ENCODE data around the gene AQP1. TPM values are rescaled to one million over a fixed set of nuclear protein-coding genes. Genes with fewer than 3 reads are reported as not detected.

Gene AQP1
- total RNA-seq, 2 experiments from 2014 or later, result not detected

DNA sequence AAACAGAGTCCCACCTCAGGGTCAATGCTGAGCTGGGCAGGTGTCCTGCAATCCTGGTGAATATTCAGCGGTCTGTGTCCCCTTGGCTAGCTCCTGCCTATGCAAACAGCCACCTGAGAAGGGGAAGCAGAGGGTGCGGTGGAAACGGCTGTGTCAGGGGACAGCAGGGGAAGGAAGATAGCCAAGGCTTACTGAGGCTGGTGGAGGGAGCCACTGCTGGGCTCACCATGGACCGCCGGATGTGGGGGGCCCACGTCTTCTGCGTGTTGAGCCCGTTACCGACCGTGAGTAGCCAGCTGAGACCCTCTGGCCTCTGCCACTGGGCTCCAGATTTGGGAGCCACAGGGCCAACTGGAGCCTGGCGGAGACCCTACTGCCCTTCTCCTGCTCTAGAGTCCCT, 52.2 kb downstream of the AQP1 start, which contains the start of gene GHRHR:
GHRHR (plus strand) TSS at position 112 of the 400 bp plus-strand sequence; CDS start at position 228, 116 bp downstream.
- ChIA-PET CTCF (ENCODE audit: unreplicated experiment) (interaction anchor here (1.3 kb wide), 1 partner anchor 10 kb away, joined by 3 read pairs; no protein-coding TSS in a partner anchor), POLR2A (no interaction called here)
- Histone ChIP-seq H3K9me2 (ENCODE audit: insufficient read depth, low read length) (no peaks in the 10 kb centered on the region), H3K4me2 (ENCODE audit: low read length) (no peak within 1 kb of the TSS), H3K79me2 (ENCODE audit: insufficient read depth, low read depth, low read length) (no peaks in the 10 kb centered on the region), H3K9me3 (ENCODE audit: low read length) (no peaks in the 10 kb centered on the region), H2AFZ (ENCODE audit: low read length) (no peak within 1 kb of the TSS), H3K4me1 (ENCODE audit: insufficient read depth, low read length, poor library complexity, severe bottlenecking) (peaks cover 9% of the 10 kb centered on the region), H4K20me1 (ENCODE audit: insufficient read depth, low read length) (no peaks in the 10 kb centered on the region), H3K36me3 (ENCODE audit: insufficient read depth, low read length) (no peaks in the 10 kb centered on the region), H3K4me3 (ENCODE audit: low read depth, low read length, poor library complexity, severe bottlenecking) (no peak within 1 kb of the TSS), H3K27ac (ENCODE audit: low read depth, low read length, poor library complexity, severe bottlenecking) (no peak within 1 kb of the TSS)
- BruUV-seq (replicated peaks), result no TSS peak
- intact Hi-C loops (cut with micrococcal nuclease; ENCODE audit: unreplicated experiment), result no loop called here
- TF ChIP-seq, protein P1, sequence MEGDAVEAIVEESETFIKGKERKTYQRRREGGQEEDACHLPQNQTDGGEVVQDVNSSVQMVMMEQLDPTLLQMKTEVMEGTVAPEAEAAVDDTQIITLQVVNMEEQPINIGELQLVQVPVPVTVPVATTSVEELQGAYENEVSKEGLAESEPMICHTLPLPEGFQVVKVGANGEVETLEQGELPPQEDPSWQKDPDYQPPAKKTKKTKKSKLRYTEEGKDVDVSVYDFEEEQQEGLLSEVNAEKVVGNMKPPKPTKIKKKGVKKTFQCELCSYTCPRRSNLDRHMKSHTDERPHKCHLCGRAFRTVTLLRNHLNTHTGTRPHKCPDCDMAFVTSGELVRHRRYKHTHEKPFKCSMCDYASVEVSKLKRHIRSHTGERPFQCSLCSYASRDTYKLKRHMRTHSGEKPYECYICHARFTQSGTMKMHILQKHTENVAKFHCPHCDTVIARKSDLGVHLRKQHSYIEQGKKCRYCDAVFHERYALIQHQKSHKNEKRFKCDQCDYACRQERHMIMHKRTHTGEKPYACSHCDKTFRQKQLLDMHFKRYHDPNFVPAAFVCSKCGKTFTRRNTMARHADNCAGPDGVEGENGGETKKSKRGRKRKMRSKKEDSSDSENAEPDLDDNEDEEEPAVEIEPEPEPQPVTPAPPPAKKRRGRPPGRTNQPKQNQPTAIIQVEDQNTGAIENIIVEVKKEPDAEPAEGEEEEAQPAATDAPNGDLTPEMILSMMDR (conservative IDR thresholded peaks at IDR 0.05; ENCODE audit: low read length), result no peak
- no peak for TF ChIP-seq EZH2phosphoT487 (IDR thresholded peaks at IDR 0.05; ENCODE audit: borderline replicate concordance, low read depth, low read length)
- no peak for DNase-seq (ENCODE audit: low spot score)

DNA sequence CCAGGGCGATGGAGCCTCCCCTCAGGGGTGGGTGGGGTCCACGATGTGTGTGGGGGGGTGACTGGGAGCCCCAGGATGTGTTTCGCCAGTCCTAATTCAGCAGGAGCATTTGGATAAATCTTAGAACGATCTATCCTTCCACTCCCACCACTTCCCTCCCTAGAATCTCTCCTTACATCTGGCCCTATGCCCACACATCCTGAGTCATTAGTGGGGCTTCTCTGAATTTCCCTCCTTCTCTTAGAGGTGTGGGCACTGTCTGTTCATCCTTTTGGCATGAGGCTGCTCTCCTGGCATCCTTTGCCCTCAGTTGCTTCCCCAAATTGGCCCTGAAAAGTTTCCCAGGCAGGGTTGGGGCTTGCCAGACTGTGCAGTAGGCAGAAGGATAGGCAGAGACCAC, 53.7 kb downstream of the AQP1 start:
- intact Hi-C loops (cut with micrococcal nuclease; ENCODE audit: unreplicated experiment), result no loop called here
- H3K9me3 ChIP-seq (ENCODE audit: low read length), result no peaks in the 10 kb centered on the region
- H4K20me1 ChIP-seq (ENCODE audit: insufficient read depth, low read length), result no peaks in the 10 kb centered on the region
- no peaks in the 10 kb centered on the region for H3K36me3 ChIP-seq (ENCODE audit: insufficient read depth, low read length)
- no peak overlapping the region for H3K4me3 ChIP-seq (ENCODE audit: low read depth, low read length, poor library complexity, severe bottlenecking)
- no peaks in the 10 kb centered on the region for H3K9me2 ChIP-seq (ENCODE audit: insufficient read depth, low read length)
- no TSS peak for BruUV-seq (replicated peaks)
- no peak overlapping the region for H3K27ac ChIP-seq (ENCODE audit: low read depth, low read length, poor library complexity, severe bottlenecking)
- H3K79me2 ChIP-seq (ENCODE audit: insufficient read depth, low read depth, low read length), result no peaks in the 10 kb centered on the region
- no peak overlapping the region for H3K4me2 ChIP-seq (ENCODE audit: low read length)
- CTCF ChIA-PET (ENCODE audit: unreplicated experiment), result no interaction called here
- no peak for DNase-seq (ENCODE audit: low spot score)
- H3K4me1 ChIP-seq (ENCODE audit: insufficient read depth, low read length, poor library complexity, severe bottlenecking), result peaks cover 18% of the 10 kb centered on the region
- POLR2A ChIA-PET, result no interaction called here
- no peak overlapping the region for H2AFZ ChIP-seq (ENCODE audit: low read length)
- TF ChIP-seq, protein P1 (conservative IDR thresholded peaks at IDR 0.05; ENCODE audit: low read length), result no peak
- TF ChIP-seq EZH2phosphoT487 (IDR thresholded peaks at IDR 0.05; ENCODE audit: borderline replicate concordance, low read depth, low read length), result no peak

DNA sequence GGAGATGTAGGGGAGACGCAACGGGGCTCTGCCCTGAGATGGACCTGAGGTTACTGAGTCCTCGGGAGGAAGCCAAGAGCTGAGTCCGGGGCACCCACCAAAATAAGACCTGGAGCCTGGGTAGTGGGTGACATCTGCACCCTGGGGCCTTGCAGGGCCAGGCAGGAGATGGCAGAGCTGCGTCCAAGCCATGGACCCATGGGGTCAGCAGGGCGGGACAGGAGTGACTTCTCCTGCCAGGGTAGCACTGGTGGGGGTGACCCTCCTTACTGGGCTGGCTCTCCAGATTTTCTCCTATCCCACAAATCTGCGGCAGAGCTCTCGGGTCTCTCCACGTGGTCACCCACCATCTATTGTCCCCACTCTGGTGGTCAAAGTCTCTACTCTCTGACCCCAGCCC, 54.2 kb downstream of the AQP1 start:
- Histone ChIP-seq H3K36me3 (ENCODE audit: insufficient read depth, low read length) (no peaks in the 10 kb centered on the region), H2AFZ (ENCODE audit: low read length) (no peak overlapping the region), H3K4me1 (ENCODE audit: insufficient read depth, low read length, poor library complexity, severe bottlenecking) (peaks cover 23% of the 10 kb centered on the region), H3K9me3 (ENCODE audit: low read length) (no peaks in the 10 kb centered on the region), H3K27ac (ENCODE audit: low read depth, low read length, poor library complexity, severe bottlenecking) (no peak overlapping the region), H3K9me2 (ENCODE audit: insufficient read depth, low read length) (no peaks in the 10 kb centered on the region), H4K20me1 (ENCODE audit: insufficient read depth, low read length) (no peaks in the 10 kb centered on the region), H3K4me3 (ENCODE audit: low read depth, low read length, poor library complexity, severe bottlenecking) (no peak overlapping the region), H3K79me2 (ENCODE audit: insufficient read depth, low read depth, low read length) (no peaks in the 10 kb centered on the region), H3K4me2 (ENCODE audit: low read length) (no peak overlapping the region)
- DNase-seq (ENCODE audit: low spot score), result no peak
- intact Hi-C loops (cut with micrococcal nuclease; ENCODE audit: unreplicated experiment), result no loop called here
- ChIA-PET CTCF (ENCODE audit: unreplicated experiment) (no interaction called here), POLR2A (interaction anchor here (0.6 to 0.8 kb wide), 3 partner anchors 26 to 1152 kb away, joined by 3 to 4 read pairs (median 3); no protein-coding TSS in a partner anchor)
- no peak for TF ChIP-seq EZH2phosphoT487 (IDR thresholded peaks at IDR 0.05; ENCODE audit: borderline replicate concordance, low read depth, low read length)
- TF ChIP-seq, protein P1 (conservative IDR thresholded peaks at IDR 0.05; ENCODE audit: low read length), result no peak
- BruUV-seq (replicated peaks), result no TSS peak

All from OCI-LY7 (cell line).